ENCODE data around the gene APC2.

GRCh38 chr19:1446713-1447481, 3.0 kb upstream of the APC2 start:
- TF ChIP-seq POLR2A (IDR thresholded peaks at IDR 0.05; ENCODE audit: low read length), result no peak
- TF ChIP-seq GATA1 (IDR thresholded peaks at IDR 0.05; ENCODE audit: low read depth, low read length), result no peak
